Ovary (tissue), 9 donors: Measurements from ENCODE around the gene TNIP1. TPM values are rescaled to one million over a fixed set of nuclear protein-coding genes. Genes with fewer than 3 reads are reported as not detected.
A peak's percentile ranks its signal among the peaks of the same experiment; 100 is the strongest.

Experiments
- DNase-seq, 5 donors: peaks; one replicate each; pipeline ENCODE4 v3.0.0-alpha.2; 2019 to 2020
- H3K27ac ChIP-seq, 2 donors: fragments of 200-600 bp; one replicate each; pipeline versions ENCODE4 v1.5.1 to v1.8.0; 2019 to 2022
- H3K27me3 ChIP-seq: fragments of 200-600 bp; one replicate; pipeline ENCODE4 v1.8.0; 2022
- H3K36me3 ChIP-seq: fragments of 200-600 bp; sonication (generic); one replicate; pipeline ENCODE4 v1.5.1; 2019
- H3K4me1 ChIP-seq: one replicate; pipeline ENCODE4 v1.8.1; 2013; ENCODE audit warnings: mild to moderate bottlenecking, moderate library complexity; ENCODE audit not compliant: insufficient read depth
- H3K4me3 ChIP-seq: fragments of 200-600 bp; sonication (generic); one replicate; pipeline ENCODE4 v1.5.1; 2017
- H3K9me3 ChIP-seq, 2 donors: fragments of 200-600 bp in 1 of 2; sonication (generic) in 1 of 2; one replicate each; pipeline versions ENCODE4 v1.5.1 to v1.8.1; 2013 to 2019; ENCODE audit warnings: mild to moderate bottlenecking in 1 of 2, moderate library complexity in 1 of 2
- CTCF ChIP-seq, 3 donors: fragments of 450-650 bp in 2 of 3; fragments of 200-600 bp in 1 of 3; IDR thresholded peaks; one replicate each; pipeline versions ENCODE4 v1.5.1 to v1.8.0; 2016 to 2022; ENCODE audit warnings: antibody characterized with exemption in 3 of 3, mild to moderate bottlenecking in 1 of 3
- EP300 ChIP-seq: sonication (generic); formaldehyde crosslinking; IDR thresholded peaks from one replicate; pipeline ENCODE4 v1.6.1; 2017; ENCODE audit warnings: antibody characterized with exemption
- POLR2A ChIP-seq: fragments of 450-650 bp; IDR thresholded peaks from one replicate; pipeline ENCODE4 v1.6.1; 2017; ENCODE audit warnings: antibody characterized with exemption, mild to moderate bottlenecking, moderate library complexity
- WGBS, 3 donors: extraction: QIAGEN DNeasy Blood & Tissue Kit in 1 of 3; methylation state at CpG; one replicate each; pipeline versions ENCODE4 v1.1.5 to v1.1.7; 2013 to 2017; 5-methylcytosine and 5-hydroxymethylcytosine counted together
- intact Hi-C, 4 donors: fragments of 100-400 bp; cut with DNase I; formaldehyde crosslinking; loops; one replicate each; pipeline versions ENCODE4 v1.11.0 to v1.15.1; 2022 to 2023
- polyA plus RNA-seq, 2 donors: library from polyadenylated mRNA; stranded (reverse); fragments of 200-250 nt in 1 of 2; fragments of 350-450 nt in 1 of 2; fragmentation: Illumina TruSeq in 1 of 2; extraction: RNeasy Lipid Tissue Mini Kit (QIAGEN cat#74804) in 1 of 2; gene quantifications; one replicate each; pipeline ENCODE4 v1.2.3, GENCODE V29; 2013 to 2014
- total RNA-seq, 7 donors: library from RNA; depleted of rRNA in 2 of 7; stranded (reverse); fragments of >200 nt in 2 of 7; fragmentation: NEBNext Ultra II Directional in 3 of 7; extraction: Animal tissue kit (Norgen Biotek cat#: 25700) in 3 of 7; gene quantifications; one replicate each; pipeline versions ENCODE4 v1.1.0 to v1.2.4, GENCODE V29; 2016 to 2023
- donor health status: DM: no; HTN: no; CAD: no; lungs with moderate emphysema.
- donor health status: DM: no; HTN: no; CAD: no.
- donor health status: Bipolar disorder and iron deficiency.
- donor health status: DM: yes; HTN: yes; CAD: no.
- donor health status: DM: no; HTN: no; CAD: no.
- donor health status: DM: yes; HTN: yes; CAD: no.

TNIP1 gene
- total and polyA plus RNA-seq, 9 donors, result 39.4 to 89.7 (median 60.6) TPM

GRCh38 chr5:151083081-151083676 lies 2.3 kb upstream of the TNIP1 start:
- TF ChIP-seq EP300 (no peak), CTCF (IDR thresholded peaks at IDR 0.05) (no peak), POLR2A (no peak)
- H3K4me3 ChIP-seq, result no peak overlapping the region
- WGBS, 3 donors, result 72 to 89% (median 84%) methylated on average over 3 of the region's 3 CpGs
- no peak for DNase-seq
- H3K36me3 ChIP-seq, result no peaks in the 10 kb centered on the region
- no peak overlapping the region for H3K27ac ChIP-seq
- no peaks in the 10 kb centered on the region for H3K27me3 ChIP-seq
- intact Hi-C loops, result no loop called here
- peaks cover 6% of the 10 kb centered on the region for H3K4me1 ChIP-seq
- no peaks in the 10 kb centered on the region for H3K9me3 ChIP-seq

- Histone ChIP-seq H3K4me3 (no peak overlapping the region), H3K27me3 (no peaks in the 10 kb centered on the region), H3K9me3 (no peaks in the 10 kb centered on the region), H3K4me1 (peaks cover 8% of the 10 kb centered on the region), H3K27ac (peak overlapping the region in 1 of 2 donors; percentile 92), H3K36me3 (no peaks in the 10 kb centered on the region)
- TF ChIP-seq POLR2A, result no peak
- no peak for TF ChIP-seq EP300
- TF ChIP-seq CTCF (IDR thresholded peaks at IDR 0.05), result peak in 1 of 3 donors; percentile 35
- intact Hi-C loops, result no loop called here
- 71 to 82% (median 75%) methylated on average over 6 of the region's 6 CpGs for WGBS, 3 donors
- no peak for DNase-seq
Measured at GRCh38 chr5:151082282-151082902, 1.6 kb upstream of the TNIP1 start.

GRCh38 chr5:151081431-151082281 lies 822 bp upstream of the TNIP1 start:
- peak overlapping the region; percentile 92 to 98 for H3K27ac ChIP-seq
- WGBS, 3 donors, result 13 to 16% (median 14%) methylated on average over 15 of the region's 15 CpGs
- H3K4me3 ChIP-seq, result peak overlapping the region; percentile 94
- no peak for DNase-seq
- H3K4me1 ChIP-seq, result peaks cover 8% of the 10 kb centered on the region
- intact Hi-C loops, result no loop called here
- no peaks in the 10 kb centered on the region for H3K36me3 ChIP-seq
- no peaks in the 10 kb centered on the region for H3K9me3 ChIP-seq
- no peaks in the 10 kb centered on the region for H3K27me3 ChIP-seq
- TF ChIP-seq EP300 (no peak), POLR2A (no peak), CTCF (IDR thresholded peaks at IDR 0.05) (no peak)

- H3K36me3 ChIP-seq, result no peaks in the 10 kb centered on the region
- no peaks in the 10 kb centered on the region for H3K27me3 ChIP-seq
- intact Hi-C loops, result no loop called here
- no peak for DNase-seq
- peak overlapping the region; percentile 94 for H3K4me3 ChIP-seq
- WGBS, 3 donors, result 5 to 8% (median 7%) methylated on average over 21 of the region's 21 CpGs
- TF ChIP-seq POLR2A (no peak), EP300 (no peak), CTCF (IDR thresholded peaks at IDR 0.05) (no peak)
- H3K27ac ChIP-seq, result peak overlapping the region; percentile 92 to 98
- H3K4me1 ChIP-seq, result peaks cover 4% of the 10 kb centered on the region
- no peaks in the 10 kb centered on the region for H3K9me3 ChIP-seq
Measured at GRCh38 chr5:151079838-151080612, 809 bp downstream of the TNIP1 start.
